ENCODE results near the gene MCOLN2.

DNA sequence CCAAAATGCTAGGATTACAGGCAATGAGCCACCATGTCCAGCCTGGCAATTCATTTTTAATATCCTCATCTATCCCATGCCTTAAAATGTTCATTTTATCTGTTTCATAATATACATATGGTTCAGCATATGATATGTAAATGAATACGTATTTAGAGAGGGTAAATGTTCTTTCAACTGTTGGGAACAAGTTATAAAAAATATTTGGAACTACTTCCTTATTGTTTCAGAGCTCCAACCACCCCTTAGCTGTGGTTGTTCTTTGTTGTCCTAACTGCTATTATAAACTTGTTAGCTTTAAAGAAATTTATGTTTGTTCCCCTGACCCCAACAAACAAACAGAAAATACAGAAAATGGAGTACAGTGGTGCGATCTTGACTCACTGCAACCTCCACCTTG is 14.5 kb downstream of the MCOLN2 start:
- no peak for TF ChIP-seq SP1 (IDR thresholded peaks at IDR 0.05; ENCODE audit: low read depth)
- TF ChIP-seq, protein P1, sequence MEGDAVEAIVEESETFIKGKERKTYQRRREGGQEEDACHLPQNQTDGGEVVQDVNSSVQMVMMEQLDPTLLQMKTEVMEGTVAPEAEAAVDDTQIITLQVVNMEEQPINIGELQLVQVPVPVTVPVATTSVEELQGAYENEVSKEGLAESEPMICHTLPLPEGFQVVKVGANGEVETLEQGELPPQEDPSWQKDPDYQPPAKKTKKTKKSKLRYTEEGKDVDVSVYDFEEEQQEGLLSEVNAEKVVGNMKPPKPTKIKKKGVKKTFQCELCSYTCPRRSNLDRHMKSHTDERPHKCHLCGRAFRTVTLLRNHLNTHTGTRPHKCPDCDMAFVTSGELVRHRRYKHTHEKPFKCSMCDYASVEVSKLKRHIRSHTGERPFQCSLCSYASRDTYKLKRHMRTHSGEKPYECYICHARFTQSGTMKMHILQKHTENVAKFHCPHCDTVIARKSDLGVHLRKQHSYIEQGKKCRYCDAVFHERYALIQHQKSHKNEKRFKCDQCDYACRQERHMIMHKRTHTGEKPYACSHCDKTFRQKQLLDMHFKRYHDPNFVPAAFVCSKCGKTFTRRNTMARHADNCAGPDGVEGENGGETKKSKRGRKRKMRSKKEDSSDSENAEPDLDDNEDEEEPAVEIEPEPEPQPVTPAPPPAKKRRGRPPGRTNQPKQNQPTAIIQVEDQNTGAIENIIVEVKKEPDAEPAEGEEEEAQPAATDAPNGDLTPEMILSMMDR (IDR thresholded peaks at IDR 0.05 in 2 of 3, conservative IDR thresholded peaks at IDR 0.05 in 1 of 3; ENCODE audit: borderline replicate concordance in 1 of 3, insufficient read depth in 1 of 3, low read depth in 2 of 3, low read length in 2 of 3) = no peak
- TF ChIP-seq EZH2 (IDR thresholded peaks at IDR 0.05) = no peak
- no peak for TF ChIP-seq RAD21 (IDR thresholded peaks at IDR 0.05; ENCODE audit: low read depth)
- no peak for TF ChIP-seq YY1 (IDR thresholded peaks at IDR 0.05; ENCODE audit: extremely low read depth, insufficient replicate concordance, low read depth, low read length)
- TF ChIP-seq POLR2A (IDR thresholded peaks at IDR 0.05; ENCODE audit: borderline replicate concordance, extremely low read depth, insufficient read depth, insufficient read length) = no peak
- TF ChIP-seq SRF (IDR thresholded peaks at IDR 0.05; ENCODE audit: low read depth) = no peak
- TF ChIP-seq POLR2AphosphoS5 (IDR thresholded peaks at IDR 0.05; ENCODE audit: low read depth, low read length) = no peak
- TF ChIP-seq ZFX (IDR thresholded peaks at IDR 0.05) = no peak
- no peak for TF ChIP-seq ZNF274 (IDR thresholded peaks at IDR 0.05; ENCODE audit: low read depth, low read length)
- TF ChIP-seq EGR1 (IDR thresholded peaks at IDR 0.05; ENCODE audit: low read depth) = no peak
- no peak for TF ChIP-seq FOSL1 (IDR thresholded peaks at IDR 0.05; ENCODE audit: low read depth)
- TF ChIP-seq, protein P2, sequence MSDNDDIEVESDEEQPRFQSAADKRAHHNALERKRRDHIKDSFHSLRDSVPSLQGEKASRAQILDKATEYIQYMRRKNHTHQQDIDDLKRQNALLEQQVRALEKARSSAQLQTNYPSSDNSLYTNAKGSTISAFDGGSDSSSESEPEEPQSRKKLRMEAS (IDR thresholded peaks at IDR 0.05) = no peak
